ENCODE data around the gene C1orf159. TPM values are rescaled to one million over a fixed set of nuclear protein-coding genes. Genes with fewer than 3 reads are reported as not detected.

The C1orf159 gene
- polyA plus RNA-seq, 3 donors: 3.0 to 18.8 (median 3.3) TPM

GRCh38 chr1:1046767-1047166 lies 69.1 kb downstream of the C1orf159 start:
- 94% methylated on average over 26 of the region's 26 CpGs for WGBS (ENCODE audit: insufficient coverage)
- TF ChIP-seq CTCF (IDR thresholded peaks at IDR 0.05): no peak
- no peaks in the 10 kb centered on the region for H4K20me1 ChIP-seq (ENCODE audit: insufficient read depth, low read length)
- no peak overlapping the region for H3K4me3 ChIP-seq (replicated peaks in 1 of 3; ENCODE audit: low read depth in 2 of 3, low read length in 3 of 3)
- Mint-ChIP-seq H3K9me3 (peaks cover 0 to 11% (median 3%) of the 10 kb centered on the region in 7 donors), H3K27me3 (ENCODE audit: low read depth in 3 of 3) (peaks cover 0 to 8% (median 5%) of the 10 kb centered on the region in 3 donors), H3K36me3 (no peaks in the 10 kb centered on the region), H3K27ac (no peak overlapping the region), H3K4me1 (no peaks in the 10 kb centered on the region), H3K4me3 (no peak overlapping the region)
- no peak overlapping the region for H3K4me2 ChIP-seq (replicated peaks; ENCODE audit: extremely low read depth, low read length, poor library complexity, severe bottlenecking)
- DNase-seq: no peak
- H3K36me3 ChIP-seq (replicated peaks in 1 of 2; ENCODE audit: control insufficient read depth in 1 of 2, insufficient read depth in 2 of 2, low read length in 2 of 2): no peaks in the 10 kb centered on the region
- no peak overlapping the region for H2AFZ ChIP-seq (ENCODE audit: insufficient read depth, low read depth, low read length, poor library complexity, severe bottlenecking)
- H3K9ac ChIP-seq (ENCODE audit: insufficient read depth, low read length, poor library complexity, severe bottlenecking): no peak overlapping the region
- no peaks in the 10 kb centered on the region for H3K27me3 ChIP-seq (ENCODE audit: control insufficient read depth in 2 of 2, insufficient read depth in 2 of 2, low read length in 2 of 2)
- H3K27ac ChIP-seq (ENCODE audit: low read depth in 1 of 2, low read length in 2 of 2): no peak overlapping the region
- no peaks in the 10 kb centered on the region for H3K4me1 ChIP-seq (ENCODE audit: control insufficient read depth in 1 of 2, insufficient read depth in 2 of 2, low read length in 2 of 2)
- no peaks in the 10 kb centered on the region for H3K79me2 ChIP-seq (ENCODE audit: insufficient read depth, low read length)
- intact Hi-C loops (cut with micrococcal nuclease): no loop called here
- no peaks in the 10 kb centered on the region for H3K9me3 ChIP-seq (replicated peaks in 1 of 2; ENCODE audit: control insufficient read depth in 1 of 2, insufficient read depth in 1 of 2, low read length in 2 of 2)

GRCh38 chr1:1046243-1046642 lies 69.6 kb downstream of the C1orf159 start:
- no peak for DNase-seq
- Mint-ChIP-seq H3K9me3 (peaks cover 0 to 11% (median 3%) of the 10 kb centered on the region in 7 donors), H3K36me3 (no peaks in the 10 kb centered on the region), H3K27ac (no peak overlapping the region), H3K4me3 (no peak overlapping the region), H3K4me1 (no peaks in the 10 kb centered on the region), H3K27me3 (ENCODE audit: low read depth in 3 of 3) (peaks cover 0 to 8% (median 8%) of the 10 kb centered on the region in 3 donors)
- Histone ChIP-seq H3K4me2 (replicated peaks; ENCODE audit: extremely low read depth, low read length, poor library complexity, severe bottlenecking) (no peak overlapping the region), H3K4me1 (ENCODE audit: control insufficient read depth in 1 of 2, insufficient read depth in 2 of 2, low read length in 2 of 2) (no peaks in the 10 kb centered on the region), H3K27me3 (ENCODE audit: control insufficient read depth in 2 of 2, insufficient read depth in 2 of 2, low read length in 2 of 2) (no peaks in the 10 kb centered on the region), H3K9ac (ENCODE audit: insufficient read depth, low read length, poor library complexity, severe bottlenecking) (no peak overlapping the region), H3K36me3 (replicated peaks in 1 of 2; ENCODE audit: control insufficient read depth in 1 of 2, insufficient read depth in 2 of 2, low read length in 2 of 2) (no peaks in the 10 kb centered on the region), H4K20me1 (ENCODE audit: insufficient read depth, low read length) (no peaks in the 10 kb centered on the region), H3K9me3 (replicated peaks in 1 of 2; ENCODE audit: control insufficient read depth in 1 of 2, insufficient read depth in 1 of 2, low read length in 2 of 2) (no peaks in the 10 kb centered on the region), H2AFZ (ENCODE audit: insufficient read depth, low read depth, low read length, poor library complexity, severe bottlenecking) (no peak overlapping the region), H3K4me3 (replicated peaks in 1 of 3; ENCODE audit: low read depth in 2 of 3, low read length in 3 of 3) (no peak overlapping the region), H3K79me2 (ENCODE audit: insufficient read depth, low read length) (no peaks in the 10 kb centered on the region), H3K27ac (ENCODE audit: low read depth in 1 of 2, low read length in 2 of 2) (no peak overlapping the region)
- intact Hi-C loops (cut with micrococcal nuclease): no loop called here
- 92% methylated on average over 17 of the region's 20 CpGs for WGBS (ENCODE audit: insufficient coverage)
- no peak for TF ChIP-seq CTCF (IDR thresholded peaks at IDR 0.05)
